ENCODE results near the gene TPM2. TPM values are rescaled to one million over a fixed set of nuclear protein-coding genes. Genes with fewer than 3 reads are reported as not detected.
A peak's percentile ranks its signal among the peaks of the same experiment; 100 is the strongest.

The TPM2 gene
- total and polyA plus RNA-seq, 2 donors (not counting 1 experiment from before 2014, with no cell fraction given): 2.4 to 6.3 TPM

- POLR2A ChIA-PET: no interaction called here
- no peaks in the 10 kb centered on the region for H3K9me3 ChIP-seq (ENCODE audit: control extremely low read depth in 1 of 3, control insufficient read depth in 2 of 3, insufficient read depth in 1 of 3, low read length in 2 of 3)
- CTCF ChIA-PET: interaction anchor here (7.6 kb wide), 1 partner anchor 12 kb away, joined by 82 read pairs; no protein-coding TSS in a partner anchor
- H3K4me2 ChIP-seq (replicated peaks; ENCODE audit: low read depth, low read length, poor library complexity, severe bottlenecking): no peak overlapping the region
- no peaks in the 10 kb centered on the region for H3K79me2 ChIP-seq (ENCODE audit: control insufficient read depth, insufficient read depth, low read length)
- H3K36me3 ChIP-seq (replicated peaks in 1 of 2; ENCODE audit: control extremely low read depth in 1 of 2, control insufficient read depth in 1 of 2, extremely low read depth in 1 of 2, insufficient read depth in 2 of 2, low read length in 1 of 2): no peaks in the 10 kb centered on the region
- Mint-ChIP-seq H3K4me1 (peaks cover 18% of the 10 kb centered on the region), H3K27me3 (no peaks in the 10 kb centered on the region), H3K9me3 (ENCODE audit: insufficient read depth) (no peaks in the 10 kb centered on the region), H3K27ac (peak overlapping the region; percentile 12), H3K4me3 (no peak overlapping the region)
- no peak for ATAC-seq (ENCODE audit: low read depth)
- no peaks in the 10 kb centered on the region for H4K20me1 ChIP-seq (ENCODE audit: control insufficient read depth, insufficient read depth, low read length, poor library complexity, severe bottlenecking)
- H3K4me3 ChIP-seq (ENCODE audit: control extremely low read depth in 1 of 5, extremely low read depth in 1 of 5, insufficient read depth in 1 of 5, low read depth in 2 of 5, low read length in 4 of 5): no peak overlapping the region
- no peak for DNase-seq
- H3K27me3 ChIP-seq (replicated peaks in 1 of 4; ENCODE audit: control extremely low read depth in 1 of 4, control insufficient read depth in 3 of 4, insufficient read depth in 4 of 4, low read length in 3 of 4): no peaks in the 10 kb centered on the region
- no peak overlapping the region for H2AFZ ChIP-seq (ENCODE audit: insufficient read depth, low read depth, low read length, poor library complexity, severe bottlenecking)
- H3K9ac ChIP-seq (ENCODE audit: low read length): no peak overlapping the region
- intact Hi-C loops (cut with micrococcal nuclease): no loop called here
- WGBS (ENCODE audit: insufficient coverage): 93% methylated on average over 8 of the region's 10 CpGs
- H3K27ac ChIP-seq (ENCODE audit: low read length in 2 of 2): no peak overlapping the region
- H3K4me1 ChIP-seq (ENCODE audit: control insufficient read depth in 2 of 2, insufficient read depth in 2 of 2, low read length in 2 of 2): peaks cover 14 to 20% of the 10 kb centered on the region in 2 donors
- TF ChIP-seq EZH2 (IDR thresholded peaks at IDR 0.05; ENCODE audit: borderline replicate concordance, insufficient read depth, low read depth, low read length, poor library complexity, severe bottlenecking): no peak
- TF ChIP-seq CTCF (IDR thresholded peaks at IDR 0.05): no peak
These were observed 7.0 kb downstream of the TPM2 start for GRCh38 chr9:35682520-35683315.

GRCh38 chr9:35682051-35682450 lies 7.7 kb downstream of the TPM2 start:
- Mint-ChIP-seq H3K4me1 (peaks cover 18% of the 10 kb centered on the region), H3K27ac (no peak overlapping the region), H3K27me3 (no peaks in the 10 kb centered on the region), H3K9me3 (ENCODE audit: insufficient read depth) (no peaks in the 10 kb centered on the region), H3K4me3 (no peak overlapping the region)
- H4K20me1 ChIP-seq (ENCODE audit: control insufficient read depth, insufficient read depth, low read length, poor library complexity, severe bottlenecking): no peaks in the 10 kb centered on the region
- H3K4me3 ChIP-seq (ENCODE audit: control extremely low read depth in 1 of 5, extremely low read depth in 1 of 5, insufficient read depth in 1 of 5, low read depth in 2 of 5, low read length in 4 of 5): no peak overlapping the region
- no peak overlapping the region for H3K4me2 ChIP-seq (replicated peaks; ENCODE audit: low read depth, low read length, poor library complexity, severe bottlenecking)
- H3K36me3 ChIP-seq (replicated peaks in 1 of 2; ENCODE audit: control extremely low read depth in 1 of 2, control insufficient read depth in 1 of 2, extremely low read depth in 1 of 2, insufficient read depth in 2 of 2, low read length in 1 of 2): no peaks in the 10 kb centered on the region
- ChIA-PET CTCF (interaction anchor here (7.6 kb wide), 1 partner anchor 13 kb away, joined by 82 read pairs; no protein-coding TSS in a partner anchor), POLR2A (no interaction called here)
- H3K27me3 ChIP-seq (replicated peaks in 1 of 4; ENCODE audit: control extremely low read depth in 1 of 4, control insufficient read depth in 3 of 4, insufficient read depth in 4 of 4, low read length in 3 of 4): no peaks in the 10 kb centered on the region
- DNase-seq (no peak), ATAC-seq (ENCODE audit: low read depth) (no peak)
- H3K27ac ChIP-seq (ENCODE audit: low read length in 2 of 2): no peak overlapping the region
- H3K9ac ChIP-seq (ENCODE audit: low read length): no peak overlapping the region
- no peaks in the 10 kb centered on the region for H3K79me2 ChIP-seq (ENCODE audit: control insufficient read depth, insufficient read depth, low read length)
- WGBS (ENCODE audit: insufficient coverage): 94% methylated on average over 5 of the region's 6 CpGs
- no peak for TF ChIP-seq CTCF (IDR thresholded peaks at IDR 0.05)
- TF ChIP-seq EZH2 (IDR thresholded peaks at IDR 0.05; ENCODE audit: borderline replicate concordance, insufficient read depth, low read depth, low read length, poor library complexity, severe bottlenecking): no peak
- H3K4me1 ChIP-seq (ENCODE audit: control insufficient read depth in 2 of 2, insufficient read depth in 2 of 2, low read length in 2 of 2): peaks cover 14 to 20% of the 10 kb centered on the region in 2 donors
- H3K9me3 ChIP-seq (ENCODE audit: control extremely low read depth in 1 of 3, control insufficient read depth in 2 of 3, insufficient read depth in 1 of 3, low read length in 2 of 3): no peaks in the 10 kb centered on the region
- intact Hi-C loops (cut with micrococcal nuclease): no loop called here
- no peak overlapping the region for H2AFZ ChIP-seq (ENCODE audit: insufficient read depth, low read depth, low read length, poor library complexity, severe bottlenecking)
